ENCODE results near the gene GRIN2D. TPM values are rescaled to one million over a fixed set of nuclear protein-coding genes. Genes with fewer than 3 reads are reported as not detected.

The GRIN2D gene
- total RNA-seq, 4 donors from 2014 or later: 0.08 to 0.62 (median 0.47) TPM; not detected in 1

DNA sequence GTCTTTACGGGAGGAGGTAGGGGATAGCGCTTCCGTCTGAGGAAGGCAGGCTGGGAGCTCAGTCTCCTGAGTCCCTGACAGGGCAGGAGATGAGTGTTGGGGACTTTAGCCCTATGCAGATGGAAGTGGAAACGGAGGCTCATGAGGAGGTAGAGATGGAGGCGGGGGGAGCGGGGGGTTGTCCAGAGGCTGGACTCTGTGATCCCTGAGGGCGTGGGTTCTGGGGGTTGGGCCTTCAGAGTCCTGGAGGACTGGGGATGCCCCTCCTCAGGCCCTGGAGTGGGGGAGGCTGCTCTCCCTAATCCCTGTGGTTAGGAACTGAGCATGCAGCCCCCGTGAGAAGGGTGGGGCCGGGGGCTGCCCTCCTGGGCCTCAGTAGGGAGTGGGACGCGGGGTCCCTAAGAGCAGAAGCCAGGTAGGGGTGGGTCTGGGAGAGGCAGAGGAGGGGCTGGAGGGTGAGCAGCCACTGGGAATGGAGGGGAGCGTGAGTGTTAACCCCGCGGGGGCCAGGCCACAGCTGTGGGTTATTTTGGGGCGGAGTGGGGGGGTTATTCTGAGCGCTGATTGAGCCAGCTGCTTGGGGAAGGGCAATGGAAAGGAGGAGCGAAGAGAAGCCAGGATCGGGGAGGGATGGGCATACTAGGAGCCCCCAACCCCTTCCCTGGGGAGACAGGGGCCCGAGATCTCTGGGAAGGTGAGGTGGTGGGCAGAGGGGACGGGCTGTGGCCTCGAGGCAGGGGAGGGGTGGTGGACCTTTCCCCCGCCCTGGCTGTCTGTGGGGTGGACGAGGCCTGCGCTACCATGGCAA, 2.8 kb downstream of the GRIN2D start:
- Histone ChIP-seq H3K4me1 (peaks cover 0 to 46% (median 16%) of the 10 kb centered on the region in 3 donors), H3K27me3 (peaks cover 77% of the 10 kb centered on the region), H3K9me3 (no peaks in the 10 kb centered on the region), H3K36me3 (no peaks in the 10 kb centered on the region), H3K27ac (no peak overlapping the region), H3K4me3 (no peak overlapping the region)
- no peak for ATAC-seq
- WGBS, 2 donors (ENCODE audit: low coverage in 1 of 2): 43 to 48% methylated on average over 8 to 12 of the region's 24 CpGs
- TF ChIP-seq POLR2A (IDR thresholded peaks at IDR 0.05): no peak
- TF ChIP-seq, protein P1, sequence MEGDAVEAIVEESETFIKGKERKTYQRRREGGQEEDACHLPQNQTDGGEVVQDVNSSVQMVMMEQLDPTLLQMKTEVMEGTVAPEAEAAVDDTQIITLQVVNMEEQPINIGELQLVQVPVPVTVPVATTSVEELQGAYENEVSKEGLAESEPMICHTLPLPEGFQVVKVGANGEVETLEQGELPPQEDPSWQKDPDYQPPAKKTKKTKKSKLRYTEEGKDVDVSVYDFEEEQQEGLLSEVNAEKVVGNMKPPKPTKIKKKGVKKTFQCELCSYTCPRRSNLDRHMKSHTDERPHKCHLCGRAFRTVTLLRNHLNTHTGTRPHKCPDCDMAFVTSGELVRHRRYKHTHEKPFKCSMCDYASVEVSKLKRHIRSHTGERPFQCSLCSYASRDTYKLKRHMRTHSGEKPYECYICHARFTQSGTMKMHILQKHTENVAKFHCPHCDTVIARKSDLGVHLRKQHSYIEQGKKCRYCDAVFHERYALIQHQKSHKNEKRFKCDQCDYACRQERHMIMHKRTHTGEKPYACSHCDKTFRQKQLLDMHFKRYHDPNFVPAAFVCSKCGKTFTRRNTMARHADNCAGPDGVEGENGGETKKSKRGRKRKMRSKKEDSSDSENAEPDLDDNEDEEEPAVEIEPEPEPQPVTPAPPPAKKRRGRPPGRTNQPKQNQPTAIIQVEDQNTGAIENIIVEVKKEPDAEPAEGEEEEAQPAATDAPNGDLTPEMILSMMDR (IDR thresholded peaks at IDR 0.05): no peak
- no peak for TF ChIP-seq POLR2AphosphoS5 (IDR thresholded peaks at IDR 0.05)
- no peak for TF ChIP-seq EP300 (IDR thresholded peaks at IDR 0.05)

DNA sequence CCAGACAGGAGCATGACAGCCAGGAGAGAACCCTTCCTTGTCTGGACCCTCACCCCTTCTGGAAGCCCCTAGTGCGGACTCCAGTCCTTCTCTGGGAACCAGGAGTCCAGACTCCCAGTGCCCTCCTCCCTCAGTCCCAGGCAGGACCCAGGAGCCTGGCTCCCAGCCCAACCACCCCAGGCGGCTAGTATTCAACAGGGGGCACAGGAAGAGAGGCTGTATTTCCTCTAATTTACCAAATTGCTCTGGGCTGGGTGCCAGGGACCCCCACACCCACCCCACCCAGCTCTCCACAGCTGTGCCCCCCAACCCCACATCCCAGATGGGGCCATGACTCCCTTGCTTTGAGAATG, 3.3 kb downstream of the GRIN2D start:
- no peak overlapping the region for H3K27ac ChIP-seq
- H3K4me3 ChIP-seq: no peak overlapping the region
- H3K9me3 ChIP-seq: no peaks in the 10 kb centered on the region
- no peak for TF ChIP-seq POLR2A (IDR thresholded peaks at IDR 0.05)
- TF ChIP-seq, protein P1 (IDR thresholded peaks at IDR 0.05): no peak
- TF ChIP-seq EP300 (IDR thresholded peaks at IDR 0.05): no peak
- TF ChIP-seq POLR2AphosphoS5 (IDR thresholded peaks at IDR 0.05): no peak
- H3K36me3 ChIP-seq: no peaks in the 10 kb centered on the region
- ATAC-seq: no peak
- peaks cover 0 to 42% (median 16%) of the 10 kb centered on the region in 3 donors for H3K4me1 ChIP-seq
- no CpG with 5 or more reads among the region's 2 CpGs for WGBS, 2 donors (ENCODE audit: low coverage in 1 of 2)
- peaks cover 77% of the 10 kb centered on the region for H3K27me3 ChIP-seq

DNA sequence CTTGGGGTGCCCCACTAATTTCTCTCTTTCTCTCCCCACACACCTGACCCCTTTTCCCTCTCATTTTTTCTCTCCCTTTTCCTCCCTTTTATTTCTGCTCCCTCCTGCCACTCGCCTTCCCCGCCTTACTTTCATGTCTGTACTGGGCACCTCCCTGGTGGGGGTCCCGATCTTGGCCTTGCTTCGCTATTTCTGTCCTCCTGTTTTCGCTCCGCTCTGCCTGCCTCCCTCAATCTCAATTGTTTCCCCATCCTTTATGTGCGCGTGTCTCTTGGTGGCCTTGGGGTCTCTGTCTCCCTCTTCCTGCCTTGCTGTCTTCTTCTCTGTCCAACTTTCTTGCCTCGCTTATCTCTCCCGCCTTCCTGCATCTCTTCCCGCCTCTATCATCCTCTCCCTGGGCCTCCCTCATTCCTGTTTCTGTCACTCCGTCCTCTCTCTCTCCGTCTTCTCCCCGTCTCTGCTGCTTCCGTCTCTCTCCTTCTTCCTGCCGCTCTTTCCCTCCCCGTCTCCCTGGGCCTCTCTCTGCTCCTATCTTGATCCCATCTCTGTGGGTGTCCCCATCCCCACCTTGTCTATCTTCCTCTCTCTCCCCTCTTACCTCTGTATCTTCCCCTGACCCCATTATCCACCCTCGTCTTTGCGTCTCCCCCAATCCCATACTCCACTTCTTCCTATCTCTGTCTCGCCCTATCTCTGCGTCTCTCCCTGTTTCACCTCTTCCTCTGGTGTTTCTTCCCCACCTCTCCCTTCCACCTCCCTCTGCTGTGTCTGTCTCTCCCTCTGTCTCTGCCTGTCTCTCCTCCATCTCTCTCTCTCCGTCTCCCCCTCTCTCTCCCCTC, 4.0 kb downstream of the GRIN2D start:
- 57% methylated on average over 22 of the region's 22 CpGs for WGBS, 2 donors (ENCODE audit: low coverage in 1 of 2)
- TF ChIP-seq POLR2A (IDR thresholded peaks at IDR 0.05): no peak
- TF ChIP-seq, protein P1 (IDR thresholded peaks at IDR 0.05): no peak
- TF ChIP-seq POLR2AphosphoS5 (IDR thresholded peaks at IDR 0.05): no peak
- no peak for TF ChIP-seq EP300 (IDR thresholded peaks at IDR 0.05)
- Histone ChIP-seq H3K27me3 (peaks cover 71% of the 10 kb centered on the region), H3K27ac (peak overlapping the region in 1 of 4 donors; percentile 57), H3K4me3 (peak overlapping the region in 1 of 2 donors; percentile 44), H3K36me3 (no peaks in the 10 kb centered on the region), H3K4me1 (peaks cover 0 to 41% (median 16%) of the 10 kb centered on the region in 3 donors), H3K9me3 (no peaks in the 10 kb centered on the region)
- ATAC-seq: no peak

DNA sequence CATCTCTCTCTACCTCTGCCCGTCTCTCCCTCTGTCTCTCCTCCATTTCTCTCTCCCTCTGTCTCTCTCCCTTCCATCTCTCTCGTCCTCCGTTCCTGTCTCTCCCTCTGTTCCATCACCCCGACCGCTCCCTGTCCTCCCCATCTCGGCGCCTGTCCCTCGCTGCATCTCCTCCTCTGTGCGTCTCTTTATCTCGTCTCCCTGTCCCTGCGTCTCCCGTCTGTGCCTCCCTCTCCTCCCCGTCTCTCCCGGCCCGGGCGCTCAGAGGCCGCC, 4.6 kb downstream of the GRIN2D start:
- Histone ChIP-seq H3K27ac (peak overlapping the region in 2 of 4 donors; percentile 46 to 57), H3K27me3 (peaks cover 66% of the 10 kb centered on the region), H3K36me3 (no peaks in the 10 kb centered on the region), H3K4me1 (peaks cover 0 to 41% (median 16%) of the 10 kb centered on the region in 3 donors), H3K9me3 (no peaks in the 10 kb centered on the region), H3K4me3 (peak overlapping the region in 1 of 2 donors; percentile 44)
- WGBS, 2 donors (ENCODE audit: low coverage in 1 of 2): 6 to 9% methylated on average over 12 to 13 of the region's 17 CpGs
- TF ChIP-seq, protein P1 (IDR thresholded peaks at IDR 0.05): no peak
- TF ChIP-seq POLR2AphosphoS5 (IDR thresholded peaks at IDR 0.05): no peak
- no peak for ATAC-seq

Data from gastroesophageal sphincter (tissue), 4 donors.